ENCODE data around the gene PDGFB. TPM values are rescaled to one million over a fixed set of nuclear protein-coding genes. Genes with fewer than 3 reads are reported as not detected.

The PDGFB gene
- total and polyA plus RNA-seq, 8 donors, result 1.2 to 58.5 (median 3.9) TPM

- intact Hi-C loops (cut with DNase I; ENCODE audit: low total_unique reads), result no loop called here
- 70 to 84% (median 78%) methylated on average over 20 of the region's 20 CpGs for whole genome bisulfite sequencing, 5 donors
- Histone ChIP-seq H3K9me3 (peaks cover 0 to 4% (median 0%) of the 10 kb centered on the region in 4 donors), H3K4me1 (no peaks in the 10 kb centered on the region), H3K36me3 (peaks cover 0 to 49% (median 41%) of the 10 kb centered on the region in 4 donors), H3K27ac (no peak overlapping the region), H3K4me3 (no peak overlapping the region), H3K27me3 (peaks cover 0 to 8% (median 0%) of the 10 kb centered on the region in 3 donors)
- TF ChIP-seq EP300 (IDR thresholded peaks at IDR 0.05), result no peak
- no peak for TF ChIP-seq POLR2AphosphoS5 (IDR thresholded peaks at IDR 0.05)
- TF ChIP-seq POLR2A (IDR thresholded peaks at IDR 0.05), result no peak
- no peak for TF ChIP-seq CTCF (IDR thresholded peaks at IDR 0.05)
- no peak for DNase-seq
Observed at GRCh38 chr22:39223091-39223710, 21.6 kb downstream of the PDGFB start.

- no peak for TF ChIP-seq EP300 (IDR thresholded peaks at IDR 0.05)
- no peak for TF ChIP-seq POLR2A (IDR thresholded peaks at IDR 0.05)
- no peak for TF ChIP-seq POLR2AphosphoS5 (IDR thresholded peaks at IDR 0.05)
- TF ChIP-seq CTCF (IDR thresholded peaks at IDR 0.05), result no peak
- Histone ChIP-seq H3K4me1 (no peaks in the 10 kb centered on the region), H3K36me3 (peaks cover 0 to 40% (median 35%) of the 10 kb centered on the region in 4 donors), H3K9me3 (peaks cover 0 to 4% (median 0%) of the 10 kb centered on the region in 4 donors), H3K4me3 (no peak overlapping the region), H3K27ac (no peak overlapping the region), H3K27me3 (peaks cover 0 to 8% (median 0%) of the 10 kb centered on the region in 3 donors)
- 90 to 96% (median 93%) methylated on average over 6 to 10 of the region's 10 CpGs for WGBS, 5 donors
- DNase-seq, result no peak
- intact Hi-C loops (cut with DNase I; ENCODE audit: low total_unique reads), result no loop called here
Observed at GRCh38 chr22:39221999-39222686, 22.6 kb downstream of the PDGFB start.

- Histone ChIP-seq H3K4me3 (no peak overlapping the region), H3K27me3 (peaks cover 0 to 13% (median 0%) of the 10 kb centered on the region in 3 donors), H3K36me3 (peaks cover 0 to 34% (median 31%) of the 10 kb centered on the region in 4 donors), H3K27ac (no peak overlapping the region), H3K4me1 (no peaks in the 10 kb centered on the region), H3K9me3 (peaks cover 0 to 4% (median 0%) of the 10 kb centered on the region in 4 donors)
- TF ChIP-seq POLR2AphosphoS5 (IDR thresholded peaks at IDR 0.05), result no peak
- TF ChIP-seq CTCF (IDR thresholded peaks at IDR 0.05), result no peak
- no peak for TF ChIP-seq POLR2A (IDR thresholded peaks at IDR 0.05)
- TF ChIP-seq EP300 (IDR thresholded peaks at IDR 0.05), result no peak
- intact Hi-C loops (cut with DNase I; ENCODE audit: low total_unique reads), result no loop called here
- WGBS, 5 donors, result 48 to 69% (median 67%) methylated on average over 9 of the region's 9 CpGs
- DNase-seq, result no peak
Observed at GRCh38 chr22:39220890-39221850, 23.6 kb downstream of the PDGFB start.

GRCh38 chr22:39220450-39220849, 24.3 kb downstream of the PDGFB start:
- Histone ChIP-seq H3K27me3 (peaks cover 0 to 20% (median 0%) of the 10 kb centered on the region in 3 donors), H3K4me3 (no peak overlapping the region), H3K9me3 (peaks cover 0 to 4% (median 0%) of the 10 kb centered on the region in 4 donors), H3K27ac (no peak overlapping the region), H3K4me1 (no peaks in the 10 kb centered on the region), H3K36me3 (peaks cover 0 to 28% (median 24%) of the 10 kb centered on the region in 4 donors)
- TF ChIP-seq EP300 (IDR thresholded peaks at IDR 0.05) (no peak), POLR2A (IDR thresholded peaks at IDR 0.05) (no peak)
- 93 to 97% (median 96%) methylated on average over 8 of the region's 8 CpGs for WGBS, 5 donors
- no peak for DNase-seq
- intact Hi-C loops (cut with DNase I; ENCODE audit: low total_unique reads), result no loop called here
